H1 (cell line): ENCODE results near the gene ARHGAP15. TPM values are rescaled to one million over a fixed set of nuclear protein-coding genes. Genes with fewer than 3 reads are reported as not detected.

ENCODE experiments used
- CTCF ChIA-PET: fragments of 300-600 bp; sonication (Branson Sonifier 250); formaldehyde crosslinking; loops from one replicate; lab custom pipeline; 2021; ENCODE audit not compliant: partially characterized antibody; lab: Charles Lee
- POLR2A ChIA-PET: fragments of 300-600 bp; sonication (Branson Sonifier 250); formaldehyde crosslinking; loops from one replicate; lab custom pipeline; 2021; ENCODE audit warnings: inconsistent platforms; ENCODE audit not compliant: partially characterized antibody; lab: Charles Lee
- DNase-seq, 2 experiments: peaks; one replicate each; pipeline versions ENCODE4 v3.0.0 to v3.0.0-alpha.2; 2010 to 2022; ENCODE audit warnings: low spot score in 2 of 2, low read depth in 1 of 2, mixed read lengths in 1 of 2
- FAIRE-seq: peaks from 2 replicates; lab custom pipeline; 2011; peaks lifted over from hg19 to GRCh38; lab: Jason Lieb, UNC
- H2AFZ ChIP-seq: 2 replicates; pipeline ENCODE4 v1.8.1; 2012; ENCODE audit warnings: low read length, inconsistent platforms
- H2AK5ac ChIP-seq: 2 replicates; pipeline ENCODE4 v1.6.1; 2013; ENCODE audit warnings: low read depth, low read length
- H2BK120ac ChIP-seq: replicated peaks from 2 replicates; pipeline ENCODE3; 2013; ENCODE audit warnings: low read depth, low read length, inconsistent platforms
- H2BK12ac ChIP-seq: 2 replicates; pipeline ENCODE4 v1.6.1; 2013; ENCODE audit warnings: low read depth, low read length
- H2BK15ac ChIP-seq: 2 replicates; pipeline ENCODE4 v1.6.1; 2013; ENCODE audit warnings: low read length
- H2BK20ac ChIP-seq: 2 replicates; pipeline ENCODE4 v1.6.1; 2013; ENCODE audit warnings: low read length
- H2BK5ac ChIP-seq: 2 replicates; pipeline ENCODE4 v1.6.1; 2013; ENCODE audit warnings: low read depth, low read length
- H3K14ac ChIP-seq: 2 replicates; pipeline ENCODE4 v1.6.1; 2013; ENCODE audit warnings: inconsistent platforms; ENCODE audit not compliant: insufficient read length
- H3K18ac ChIP-seq: 2 replicates; pipeline ENCODE4 v1.6.1; 2013; ENCODE audit warnings: low read length; ENCODE audit errors: extremely low read depth
- H3K23ac ChIP-seq: 2 replicates; pipeline ENCODE4 v1.6.1; 2013; ENCODE audit warnings: inconsistent platforms; ENCODE audit not compliant: insufficient read length
- H3K23me2 ChIP-seq: 2 replicates; pipeline ENCODE4 v1.6.1; 2013; ENCODE audit warnings: low read depth, low read length
- H3K27ac ChIP-seq: 2 replicates; pipeline ENCODE4 v1.6.1; 2011; ENCODE audit warnings: low read depth, low read length, inconsistent platforms
- H3K27me3 ChIP-seq, 4 experiments: replicated peaks in 1 of 4; 1 replicate in 1 of 4; 2 replicates in 3 of 4; pipeline versions ENCODE4 v1.6.1 to v1.8.1; 2011 to 2013; ENCODE audit warnings: low read length in 3 of 4, mild to moderate bottlenecking in 3 of 4, inconsistent platforms in 2 of 4, mixed read lengths in 2 of 4, moderate library complexity in 1 of 4; ENCODE audit not compliant: control insufficient read depth in 3 of 4, insufficient read depth in 3 of 4; ENCODE audit errors: extremely low read depth in 1 of 4
- H3K36me3 ChIP-seq, 4 experiments: 2 replicates each; pipeline versions ENCODE4 v1.6.1 to v1.8.1; 2011 to 2013; ENCODE audit warnings: mild to moderate bottlenecking in 4 of 4, low read length in 3 of 4, moderate library complexity in 2 of 4, control low read depth in 1 of 4, inconsistent platforms in 1 of 4; ENCODE audit not compliant: insufficient read depth in 4 of 4, control insufficient read depth in 2 of 4
- H3K4ac ChIP-seq: replicated peaks from 2 replicates; pipeline ENCODE3; 2013; ENCODE audit warnings: low read length, low read depth, mixed read lengths, inconsistent platforms; ENCODE audit not compliant: insufficient read length
- H3K4me1 ChIP-seq, 4 experiments: replicated peaks in 1 of 4; 1 replicate in 1 of 4; 2 replicates in 3 of 4; pipeline versions ENCODE4 v1.6.1 to v1.8.1; 2011 to 2013; ENCODE audit warnings: low read length in 3 of 4, inconsistent platforms in 2 of 4, mixed read lengths in 1 of 4; ENCODE audit not compliant: insufficient read depth in 4 of 4, control insufficient read depth in 3 of 4
- H3K4me2 ChIP-seq, 2 experiments: 2 replicates each; pipeline versions ENCODE4 v1.6.1 to v1.8.1; 2011 to 2013; ENCODE audit warnings: low read depth in 2 of 2, low read length in 2 of 2, control low read depth in 1 of 2, inconsistent platforms in 1 of 2, mild to moderate bottlenecking in 1 of 2; ENCODE audit not compliant: insufficient read depth in 1 of 2
- H3K4me3 ChIP-seq, 4 experiments: fragments of 200-600, 300-600 bp in 1 of 4; sonication (generic), shearing (Covaris generic), sonication (Bioruptor Twin) in 1 of 4; 2 replicates each; pipeline versions ENCODE4 v1.5.1 to v1.8.1; 2011 to 2016; ENCODE audit warnings: low read length in 4 of 4, low read depth in 3 of 4, control low read depth in 2 of 4, inconsistent platforms in 2 of 4, mild to moderate bottlenecking in 2 of 4, mixed read lengths in 1 of 4, moderate library complexity in 1 of 4; ENCODE audit not compliant: insufficient read depth in 2 of 4; ENCODE audit errors: extremely low read depth in 1 of 4
- H3K56ac ChIP-seq: replicated peaks from 2 replicates; pipeline ENCODE3; 2013; ENCODE audit warnings: low read depth, mild to moderate bottlenecking, mixed read lengths, low read length, inconsistent platforms; ENCODE audit not compliant: insufficient read length
- H3K79me1 ChIP-seq: 2 replicates; pipeline ENCODE4 v1.6.1; 2013; ENCODE audit warnings: low read depth, low read length, control low read depth
- H3K79me2 ChIP-seq, 2 experiments: 2 replicates each; pipeline versions ENCODE4 v1.6.1 to v1.8.1; 2012 to 2013; ENCODE audit warnings: low read length in 2 of 2, mild to moderate bottlenecking in 2 of 2, inconsistent platforms in 1 of 2; ENCODE audit not compliant: insufficient read depth in 2 of 2, control insufficient read depth in 1 of 2
- H3K9ac ChIP-seq, 4 experiments: replicated peaks in 1 of 4; 1 replicate in 1 of 4; 2 replicates in 3 of 4; pipeline versions ENCODE4 v1.6.1 to v1.8.1; 2011 to 2013; ENCODE audit warnings: low read depth in 3 of 4, low read length in 3 of 4, control low read depth in 2 of 4, mild to moderate bottlenecking in 2 of 4, moderate library complexity in 2 of 4, inconsistent platforms in 1 of 4; ENCODE audit errors: extremely low read depth in 1 of 4
- H3K9me3 ChIP-seq, 2 experiments: 2 replicates each; pipeline versions ENCODE4 v1.6.1 to v1.8.1; 2012 to 2013; ENCODE audit warnings: mild to moderate bottlenecking in 2 of 2, moderate library complexity in 2 of 2, control low read depth in 1 of 2, inconsistent platforms in 1 of 2, low read depth in 1 of 2, low read length in 1 of 2, mixed read lengths in 1 of 2; ENCODE audit not compliant: insufficient read depth in 2 of 2
- H4K20me1 ChIP-seq, 2 experiments: replicated peaks in 1 of 2; 2 replicates each; pipeline versions ENCODE3 to v1.8.1; 2011 to 2013; ENCODE audit warnings: inconsistent platforms in 2 of 2, low read length in 2 of 2, mild to moderate bottlenecking in 1 of 2; ENCODE audit not compliant: insufficient read depth in 2 of 2, control insufficient read depth in 1 of 2
- H4K5ac ChIP-seq: 2 replicates; pipeline ENCODE4 v1.6.1; 2013; ENCODE audit warnings: low read length, low read depth, mixed read lengths, inconsistent platforms; ENCODE audit not compliant: insufficient read length
- H4K8ac ChIP-seq: 2 replicates; pipeline ENCODE4 v1.8.0; 2013; ENCODE audit warnings: mild to moderate bottlenecking, moderate library complexity, low read length, inconsistent platforms; ENCODE audit not compliant: insufficient read depth; ENCODE audit errors: extremely low read depth
- H4K91ac ChIP-seq: replicated peaks from 2 replicates; pipeline ENCODE3; 2013; ENCODE audit warnings: low read length, mixed read lengths, inconsistent platforms; ENCODE audit not compliant: insufficient read length
- ASH2L ChIP-seq: fragments of 200-600, 300-600 bp; sonication (generic); IDR thresholded peaks from one replicate; pipeline ENCODE4 v1.7.1; 2017; ENCODE audit warnings: low read length
- BACH1 ChIP-seq: IDR thresholded peaks from 2 replicates; pipeline ENCODE4 v1.6.1; 2012; ENCODE audit warnings: low read length, improper control_type of control experiment
- BRCA1 ChIP-seq: IDR thresholded peaks from 2 replicates; pipeline ENCODE4 v1.6.1; 2012; ENCODE audit warnings: low read depth, low read length, improper control_type of control experiment
- CBX8 ChIP-seq: fragments of 300-800, 300-1000 bp; sonication (generic); IDR thresholded peaks from 2 replicates; pipeline ENCODE4 v1.7.1; 2016; ENCODE audit warnings: low read depth, low read length, borderline replicate concordance
- CEBPB ChIP-seq: IDR thresholded peaks from 2 replicates; pipeline ENCODE4 v1.6.1; 2012; ENCODE audit warnings: low read depth, low read length
- EZH2 ChIP-seq: fragments of 200-600 bp; sonication (generic); IDR thresholded peaks from 2 replicates; pipeline ENCODE4 v1.7.1; 2012; ENCODE audit warnings: low read depth, mild to moderate bottlenecking, moderate library complexity, low read length, inconsistent platforms; ENCODE audit not compliant: severe bottlenecking
- JUN ChIP-seq: IDR thresholded peaks from 2 replicates; pipeline ENCODE4 v1.6.1; 2011; ENCODE audit warnings: low read depth, mild to moderate bottlenecking, improper control_type of control experiment, low read length
- NRF1 ChIP-seq: IDR thresholded peaks from 2 replicates; pipeline ENCODE4 v1.6.1; 2011; ENCODE audit warnings: mild to moderate bottlenecking, low read depth, low read length, improper control_type of control experiment
- RNF2 ChIP-seq: fragments of 200-900, 300-1000 bp; sonication (generic); IDR thresholded peaks from 2 replicates; pipeline ENCODE4 v1.7.1; 2016; ENCODE audit warnings: borderline replicate concordance, low read depth, mild to moderate bottlenecking, antibody characterized with exemption, low read length; ENCODE audit not compliant: poor library complexity, severe bottlenecking; ENCODE audit errors: missing control alignments
- SAP30 ChIP-seq: fragments of 300-600 bp; sonication (generic); IDR thresholded peaks from 2 replicates; pipeline ENCODE4 v1.7.1; 2012; ENCODE audit warnings: low read length, moderate library complexity, mild to moderate bottlenecking, inconsistent platforms; ENCODE audit not compliant: insufficient read depth, insufficient replicate concordance
- SP1 ChIP-seq: IDR thresholded peaks from 2 replicates; pipeline ENCODE4 v1.6.1; 2011; ENCODE audit warnings: low read depth, low read length
- TBP ChIP-seq: IDR thresholded peaks from 2 replicates; pipeline ENCODE4 v1.6.1; 2011; ENCODE audit warnings: low read depth, low read length, improper control_type of control experiment
- TCF12 ChIP-seq: IDR thresholded peaks from 2 replicates; pipeline ENCODE4 v1.6.1; 2011; ENCODE audit warnings: low read depth, mild to moderate bottlenecking, low read length
- ZNF274 ChIP-seq: IDR thresholded peaks from 2 replicates; pipeline ENCODE4 v1.7.0; 2012; ENCODE audit warnings: low read length, borderline replicate concordance; ENCODE audit errors: extremely low read depth
- polyA plus RNA-seq, 7 experiments: library from polyadenylated mRNA; depleted of rRNA in 3 of 7; stranded (reverse) in 5 of 7; unstranded in 2 of 7; fragments of >200 nt in 5 of 7; fragments of 200-250 nt in 2 of 7; gene quantifications; 1 replicate in 5 of 7; 2 replicates in 1 of 7; 4 replicates in 1 of 7; pipeline versions ENCODE4 v1.2.1 to v1.2.3, GENCODE V29; 2011 to 2013; ENCODE audit warnings: missing spikeins in 2 of 7, mixed read lengths in 2 of 7
- total RNA-seq: library from RNA; stranded (reverse); fragmentation: NEBNext Ultra II Directional; extraction: Animal tissue kit (Norgen Biotek cat#: 25700); gene quantifications from 2 replicates; pipeline ENCODE4 v1.2.1, GENCODE V29; 2021

The ARHGAP15 gene
- total and polyA plus RNA-seq, 2 of the 8 experiments (the other 6 are each of a cell fraction or from before 2014, with no cell fraction given), result not detected

- no peak overlapping the region for H3K23ac ChIP-seq
- no peak overlapping the region for H2AK5ac ChIP-seq
- POLR2A ChIA-PET, result no interaction called here
- CTCF ChIA-PET, result interaction anchor here (0.7 to 0.8 kb wide), 2 partner anchors 29 to 724 kb away, joined by 3 read pairs; no protein-coding TSS in a partner anchor
- H3K4me2 ChIP-seq, result no peak overlapping the region
- no peak overlapping the region for H3K18ac ChIP-seq
- no peak overlapping the region for H3K4me3 ChIP-seq
- no peak overlapping the region for H2BK15ac ChIP-seq
- no peak overlapping the region for H2BK20ac ChIP-seq
- H3K23me2 ChIP-seq, result no peaks in the 10 kb centered on the region
- H3K79me2 ChIP-seq, result no peaks in the 10 kb centered on the region
- H3K9me3 ChIP-seq, result no peaks in the 10 kb centered on the region
- no peaks in the 10 kb centered on the region for H4K20me1 ChIP-seq
- no peak overlapping the region for H4K5ac ChIP-seq
- no peak overlapping the region for H2BK5ac ChIP-seq
- FAIRE-seq (no peak), DNase-seq (no peak)
- H3K4ac ChIP-seq, result no peak overlapping the region
- no peak overlapping the region for H3K14ac ChIP-seq
- H3K4me1 ChIP-seq, result no peaks in the 10 kb centered on the region; a peak in 1 of 7 replicates
- H3K36me3 ChIP-seq, result no peaks in the 10 kb centered on the region
- H3K56ac ChIP-seq, result no peak overlapping the region
- no peak overlapping the region for H4K8ac ChIP-seq
- no peak overlapping the region for H4K91ac ChIP-seq
- H3K9ac ChIP-seq, result no peak overlapping the region
- no peak overlapping the region for H3K27ac ChIP-seq
- H2BK12ac ChIP-seq, result no peak overlapping the region
- H2BK120ac ChIP-seq, result no peak overlapping the region
- H3K27me3 ChIP-seq, result no peaks in the 10 kb centered on the region
- no peak overlapping the region for H2AFZ ChIP-seq
- H3K79me1 ChIP-seq, result no peaks in the 10 kb centered on the region
- no peak for TF ChIP-seq SP1
- TF ChIP-seq NRF1, result no peak
- TF ChIP-seq RNF2, result no peak
- TF ChIP-seq JUN, result no peak
- TF ChIP-seq CEBPB, result no peak
- no peak for TF ChIP-seq TBP
- TF ChIP-seq BRCA1, result no peak
- TF ChIP-seq CBX8, result no peak
- no peak for TF ChIP-seq SAP30
- TF ChIP-seq BACH1, result no peak
- no peak for TF ChIP-seq TCF12
- no peak for TF ChIP-seq EZH2
- no peak for TF ChIP-seq ZNF274
- no peak for TF ChIP-seq ASH2L
These were observed 579.5 kb downstream of the ARHGAP15 start for GRCh38 chr2:143708682-143709081.
